Stomach (tissue), 9 donors: ENCODE results near the gene EIF3M. TPM values are rescaled to one million over a fixed set of nuclear protein-coding genes. Genes with fewer than 3 reads are reported as not detected.

Experiments used
- DNase-seq, 2 donors: peaks; one replicate each; pipeline versions ENCODE4 v3.0.0 to v3.0.0-alpha.2; 2013 to 2019
- H3K27ac ChIP-seq, 5 donors: fragments of 200-600 bp in 4 of 5; sonication (generic) in 4 of 5; one replicate each; pipeline ENCODE4 v1.5.1; 2013 to 2019; ENCODE audit warnings: mild to moderate bottlenecking in 1 of 5, moderate library complexity in 1 of 5
- H3K27me3 ChIP-seq, 3 donors: fragments of 200-600 bp; sonication (generic); one replicate each; pipeline ENCODE4 v1.5.1; 2017 to 2019; ENCODE audit warnings: mixed run types in 1 of 3
- H3K36me3 ChIP-seq, 4 donors: fragments of 200-600 bp; sonication (generic); 1 replicate in 3 of 4; 2 replicates in 1 of 4; pipeline ENCODE4 v1.5.1; 2016 to 2019
- H3K4me1 ChIP-seq, 4 donors: fragments of 200-600 bp; sonication (generic); one replicate each; pipeline ENCODE4 v1.5.1; 2016 to 2019
- H3K4me3 ChIP-seq, 4 donors: fragments of 200-600 bp; sonication (generic) in 3 of 4; one replicate each; pipeline ENCODE4 v1.5.1; 2016 to 2019; ENCODE audit warnings: mild to moderate bottlenecking in 1 of 4
- H3K9me3 ChIP-seq, 4 donors: fragments of 200-600 bp; sonication (generic); one replicate each; pipeline ENCODE4 v1.5.1; 2016 to 2019
- CTCF ChIP-seq, 7 experiments: fragments of 450-650 bp in 4 of 7; fragments of 200-600 bp in 3 of 7; sonication (generic) in 3 of 7; IDR thresholded peaks; one replicate each; pipeline ENCODE4 v1.5.1; 2016 to 2019; ENCODE audit warnings: antibody characterized with exemption in 7 of 7, control low read depth in 2 of 7, mild to moderate bottlenecking in 1 of 7
- EP300 ChIP-seq: sonication (generic); formaldehyde crosslinking; IDR thresholded peaks from one replicate; pipeline ENCODE4 v1.6.1; 2017; ENCODE audit warnings: antibody characterized with exemption
- POLR2A ChIP-seq, 4 donors: fragments of 450-650 bp; IDR thresholded peaks; one replicate each; pipeline ENCODE4 v1.6.1; 2016; ENCODE audit warnings: antibody characterized with exemption in 4 of 4, control low read depth in 2 of 4, mild to moderate bottlenecking in 1 of 4, moderate library complexity in 1 of 4
- POLR2AphosphoS5 ChIP-seq, 3 donors: sonication (generic); formaldehyde crosslinking; IDR thresholded peaks; one replicate each; pipeline ENCODE4 v1.6.1; 2016; ENCODE audit warnings: antibody characterized with exemption in 3 of 3
- WGBS, 5 donors: extraction: QIAGEN DNeasy Blood & Tissue Kit in 3 of 5; methylation state at CpG; one replicate each; pipeline versions ENCODE4 v1.1.5 to v1.1.7; 2013 to 2018; 5-methylcytosine and 5-hydroxymethylcytosine counted together
- intact Hi-C: fragments of 100-400 bp; cut with DNase I; formaldehyde crosslinking; loops from one replicate; pipeline ENCODE4 v1.15.1; 2023; ENCODE audit warnings: low total_unique reads
- polyA plus RNA-seq, 3 donors: library from polyadenylated mRNA; stranded (reverse); fragments of 200-250 nt; gene quantifications; one replicate each; pipeline ENCODE4 v1.2.3, GENCODE V29; 2013
- total RNA-seq, 5 donors: library from RNA; depleted of rRNA; stranded (reverse); fragments of >200 nt; gene quantifications; one replicate each; pipeline versions ENCODE4 v1.1.0 to v1.2.3, GENCODE V29; 2014 to 2016
- donor health status: healthy with polysubstance abuse.
- donor health status: Bipolar disorder and iron deficiency.
- donor health status: healthy.

EIF3M gene
- total and polyA plus RNA-seq, 8 donors = 38.5 to 459 (median 225) TPM

DNA sequence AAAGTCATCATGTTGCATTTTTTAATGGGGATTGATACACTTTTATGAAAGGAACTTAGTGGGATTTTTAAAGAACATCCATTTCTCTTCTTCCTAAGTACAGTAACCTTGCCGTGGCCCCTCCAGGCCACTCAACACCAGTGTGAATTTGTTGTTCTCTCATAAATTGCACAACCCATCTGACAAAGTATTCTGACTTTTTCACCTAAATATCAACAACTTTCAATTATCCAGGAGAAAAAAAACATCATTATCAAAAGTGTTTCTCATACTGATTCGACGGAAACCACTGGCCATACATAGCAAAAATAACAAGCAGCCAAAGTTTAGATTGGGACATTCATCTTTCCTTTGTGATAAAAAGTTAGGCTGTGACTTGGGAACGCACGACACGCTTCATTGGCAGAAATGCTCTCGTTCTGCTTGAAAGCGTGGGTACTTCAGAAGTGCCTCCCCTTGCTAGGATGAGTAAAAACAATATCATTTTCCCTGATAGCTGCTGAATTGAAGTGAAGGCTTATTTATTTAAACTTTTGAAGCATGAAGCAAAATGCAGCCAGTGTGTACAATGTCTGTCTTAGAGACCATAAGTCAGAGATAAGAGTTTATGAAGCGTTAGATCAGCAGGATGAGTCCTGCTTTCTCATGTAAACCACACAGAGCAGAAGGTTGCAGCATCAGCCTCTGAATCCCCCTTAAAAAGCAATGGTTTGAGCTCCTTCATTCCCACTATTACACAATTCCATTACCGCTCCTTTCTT, 20.6 kb upstream of the EIF3M start:
- Histone ChIP-seq H3K36me3 (no peaks in the 10 kb centered on the region), H3K4me3 (no peak overlapping the region), H3K27ac (no peak overlapping the region), H3K4me1 (no peaks in the 10 kb centered on the region), H3K27me3 (no peaks in the 10 kb centered on the region), H3K9me3 (no peaks in the 10 kb centered on the region)
- WGBS, 5 donors = 58 to 76% (median 67%) methylated on average over 10 of the region's 10 CpGs
- DNase-seq = no peak
- intact Hi-C loops = no loop called here
- TF ChIP-seq POLR2AphosphoS5 (IDR thresholded peaks at IDR 0.05) (no peak), EP300 (no peak), CTCF (IDR thresholded peaks at IDR 0.05) (no peak), POLR2A (IDR thresholded peaks at IDR 0.05) (no peak)

- Histone ChIP-seq H3K4me3 (no peak overlapping the region), H3K9me3 (no peaks in the 10 kb centered on the region), H3K27me3 (no peaks in the 10 kb centered on the region), H3K4me1 (no peaks in the 10 kb centered on the region), H3K36me3 (no peaks in the 10 kb centered on the region), H3K27ac (no peak overlapping the region)
- intact Hi-C loops = no loop called here
- TF ChIP-seq POLR2AphosphoS5 (IDR thresholded peaks at IDR 0.05) (no peak), EP300 (no peak), CTCF (IDR thresholded peaks at IDR 0.05) (no peak), POLR2A (IDR thresholded peaks at IDR 0.05) (no peak)
- WGBS, 5 donors = 41 to 65% (median 49%) methylated on average over 3 of the region's 3 CpGs
- DNase-seq = no peak
Observed at GRCh38 chr11:32563600-32563959, 20.1 kb upstream of the EIF3M start.

DNA sequence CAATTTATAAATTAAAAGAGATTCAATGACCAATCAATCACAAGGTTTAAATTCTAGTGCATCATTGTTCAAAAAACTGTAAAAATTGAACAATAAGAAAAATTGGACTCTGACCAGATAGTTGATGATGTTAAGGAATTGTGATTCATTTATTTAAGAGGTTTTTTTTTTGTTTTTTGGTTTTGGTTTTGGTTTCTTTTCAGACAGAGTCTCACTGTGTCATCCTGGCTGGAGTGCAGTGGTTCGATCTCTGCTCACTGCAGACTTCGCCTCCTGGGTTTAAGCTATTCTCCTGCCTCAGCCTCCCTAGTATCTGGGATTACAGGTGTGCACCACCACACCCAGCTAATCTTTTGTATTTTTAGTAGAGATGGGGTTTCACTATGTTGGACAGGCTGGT, 17.1 kb upstream of the EIF3M start:
- peaks cover 0 to 8% (median 0%) of the 10 kb centered on the region in 3 donors for H3K27me3 ChIP-seq
- 89 to 97% (median 90%) methylated on average over 2 of the region's 2 CpGs for WGBS, 5 donors
- intact Hi-C loops = no loop called here
- H3K4me3 ChIP-seq = no peak overlapping the region
- DNase-seq = no peak
- H3K4me1 ChIP-seq = no peaks in the 10 kb centered on the region
- TF ChIP-seq EP300 (no peak), POLR2AphosphoS5 (IDR thresholded peaks at IDR 0.05) (no peak), CTCF (IDR thresholded peaks at IDR 0.05) (no peak), POLR2A (IDR thresholded peaks at IDR 0.05) (no peak)
- H3K36me3 ChIP-seq = no peaks in the 10 kb centered on the region
- no peaks in the 10 kb centered on the region for H3K9me3 ChIP-seq
- no peak overlapping the region for H3K27ac ChIP-seq

DNA sequence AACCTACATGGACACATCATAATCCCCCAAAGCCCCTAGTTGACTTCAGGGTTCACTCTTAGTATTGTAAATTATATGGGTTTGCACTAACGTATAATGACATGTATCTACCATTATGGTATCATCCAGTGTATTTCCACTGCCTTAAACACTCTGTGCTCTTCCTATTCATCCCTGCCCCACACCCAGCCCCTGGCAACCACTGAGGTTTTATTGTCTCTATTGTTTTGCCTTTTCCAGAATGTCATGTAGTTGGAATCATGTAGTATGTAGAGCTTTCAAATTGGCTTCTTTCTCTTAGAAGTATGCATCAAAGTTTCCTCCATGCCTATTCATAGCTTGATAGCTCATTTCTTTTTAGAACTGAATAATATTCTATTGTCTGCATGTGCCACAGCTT, 16.5 kb upstream of the EIF3M start:
- intact Hi-C loops = no loop called here
- TF ChIP-seq EP300 = no peak
- no peak for TF ChIP-seq POLR2A (IDR thresholded peaks at IDR 0.05)
- no peak for TF ChIP-seq POLR2AphosphoS5 (IDR thresholded peaks at IDR 0.05)
- TF ChIP-seq CTCF (IDR thresholded peaks at IDR 0.05) = no peak
- WGBS, 5 donors = 80 to 93% (median 92%) methylated on average over 1 of the region's 1 CpG

More for the DNA sequence above, 16.5 kb upstream of the EIF3M start:
- H3K36me3 ChIP-seq = no peaks in the 10 kb centered on the region
- no peak overlapping the region for H3K4me3 ChIP-seq
- H3K27ac ChIP-seq = no peak overlapping the region
- H3K4me1 ChIP-seq = no peaks in the 10 kb centered on the region
- peaks cover 0 to 8% (median 0%) of the 10 kb centered on the region in 3 donors for H3K27me3 ChIP-seq
- no peaks in the 10 kb centered on the region for H3K9me3 ChIP-seq
- DNase-seq = no peak
